Measurements from ENCODE around the gene PDZRN3. TPM values are rescaled to one million over a fixed set of nuclear protein-coding genes. Genes with fewer than 3 reads are reported as not detected.

The PDZRN3 gene
- total RNA-seq, 1 experiment from 2014 or later: 5.9 TPM

- Histone ChIP-seq H2BK120ac (ENCODE audit: low read depth, low read length, poor library complexity, severe bottlenecking) (no peak overlapping the region), H3T11ph (ENCODE audit: low read length) (no peak overlapping the region), H3K27ac (ENCODE audit: insufficient read length, low read depth, low read length) (no peak overlapping the region), H4K5ac (ENCODE audit: insufficient read length, low read depth, low read length) (no peak overlapping the region), H2BK5ac (ENCODE audit: insufficient read length, low read length) (no peak overlapping the region), H3K18ac (ENCODE audit: insufficient read length, low read depth, low read length) (no peak overlapping the region), H3K4me1 (ENCODE audit: insufficient read depth, low read length) (no peaks in the 10 kb centered on the region), H2BK15ac (ENCODE audit: low read depth, low read length) (no peak overlapping the region), H3K9me3 (ENCODE audit: control insufficient read depth, low read depth, low read length) (no peaks in the 10 kb centered on the region), H4K8ac (replicated peaks; ENCODE audit: insufficient read length, low read depth, low read length) (no peak overlapping the region), H3K4ac (ENCODE audit: low read depth, low read length) (no peak overlapping the region), H3K27me3 (ENCODE audit: insufficient read depth, low read length) (no peaks in the 10 kb centered on the region), H3K4me2 (ENCODE audit: insufficient read depth, insufficient read length, low read length) (no peak overlapping the region), H3K23me2 (ENCODE audit: insufficient read length, low read depth, low read length, poor library complexity, severe bottlenecking) (no peaks in the 10 kb centered on the region), H2BK12ac (ENCODE audit: insufficient read length, low read depth, low read length) (no peak overlapping the region), H3K14ac (ENCODE audit: insufficient read depth, low read length) (no peak overlapping the region), H2AK5ac (ENCODE audit: insufficient read length, low read length) (no peak overlapping the region), H2AFZ (ENCODE audit: low read length) (no peak overlapping the region), H3K79me2 (ENCODE audit: insufficient read depth, low read length) (no peaks in the 10 kb centered on the region), H2BK20ac (ENCODE audit: low read depth, low read length, poor library complexity, severe bottlenecking) (no peak overlapping the region), H4K20me1 (ENCODE audit: control insufficient read depth, insufficient read depth, insufficient read length) (no peaks in the 10 kb centered on the region), H3K9ac (ENCODE audit: extremely low read depth, insufficient read length, low read length) (no peak overlapping the region), H3K79me1 (ENCODE audit: insufficient read depth, low read depth, low read length, poor library complexity, severe bottlenecking) (peaks cover 3% of the 10 kb centered on the region), H3K23ac (ENCODE audit: insufficient read length, low read depth, low read length) (no peak overlapping the region), H3K56ac (ENCODE audit: insufficient read length, low read depth, low read length) (no peak overlapping the region), H4K91ac (ENCODE audit: insufficient read length, low read depth, low read length) (no peak overlapping the region)
- Mint-ChIP-seq H3K9me3 (no peaks in the 10 kb centered on the region), H3K27me3 (ENCODE audit: low read depth) (no peaks in the 10 kb centered on the region; the same call in 1 of the 2 replicates), H3K4me3 (no peak overlapping the region), H3K4me1 (peaks cover 17 to 20% of the 10 kb centered on the region in 2 experiments), H3K27ac (peak overlapping the region in 1 of 3 experiments; percentile 20; a peak in 1 of 7 replicates), H3K36me3 (ENCODE audit: insufficient read depth in 1 of 3, low read depth in 3 of 3) (no peaks in the 10 kb centered on the region; a peak in 1 of 7 replicates)
- WGBS (ENCODE audit: extremely low coverage, insufficient read length, low lambda C conversion rate): no CpG with 5 or more reads among the region's 9 CpGs
- no peak for DNase-seq
- TF ChIP-seq CTCF (conservative IDR thresholded peaks at IDR 0.05): no peak
Observed at GRCh38 chr3:73549051-73549600, 75.6 kb downstream of the PDZRN3 start.

Measured in H9 (cell line).